Bronchial epithelial cell (primary cell): Measurements from ENCODE around the gene MICAL2. TPM values are rescaled to one million over a fixed set of nuclear protein-coding genes. Genes with fewer than 3 reads are reported as not detected.

Experiments used
- DNase-seq: peaks from one replicate; pipeline ENCODE4 v3.0.0-alpha.2; 2010; ENCODE audit warnings: low read depth
- FAIRE-seq: peaks from 2 replicates; lab custom pipeline; 2011; peaks lifted over from hg19 to GRCh38; lab: Jason Lieb, UNC
- H3K27me3 ChIP-seq: 2 replicates; pipeline ENCODE4 v1.5.1; 2011; ENCODE audit warnings: low read length; ENCODE audit not compliant: control insufficient read depth, insufficient read depth
- H3K36me3 ChIP-seq: 2 replicates; pipeline ENCODE4 v1.5.1; 2011; ENCODE audit warnings: low read length; ENCODE audit not compliant: control insufficient read depth, insufficient read depth
- H3K4me3 ChIP-seq: 2 replicates; pipeline ENCODE4 v1.5.1; 2011; ENCODE audit warnings: mild to moderate bottlenecking, low read depth, low read length, control low read depth
- total RNA-seq: library from RNA; depleted of rRNA; stranded (reverse); fragments of >200 nt; gene quantifications from 2 replicates; pipeline ENCODE4 v1.2.1, GENCODE V29; 2014
- TF ChIP-seq, protein P1 (sequence below): IDR thresholded peaks from 2 replicates; pipeline ENCODE4 v1.5.1; 2011; ENCODE audit warnings: mild to moderate bottlenecking, moderate library complexity, low read length, control low read depth, inconsistent platforms; ENCODE audit not compliant: insufficient read depth, severe bottlenecking

Gene MICAL2
- total RNA-seq, 1 donor from 2014 or later = 75.0 TPM

DNA sequence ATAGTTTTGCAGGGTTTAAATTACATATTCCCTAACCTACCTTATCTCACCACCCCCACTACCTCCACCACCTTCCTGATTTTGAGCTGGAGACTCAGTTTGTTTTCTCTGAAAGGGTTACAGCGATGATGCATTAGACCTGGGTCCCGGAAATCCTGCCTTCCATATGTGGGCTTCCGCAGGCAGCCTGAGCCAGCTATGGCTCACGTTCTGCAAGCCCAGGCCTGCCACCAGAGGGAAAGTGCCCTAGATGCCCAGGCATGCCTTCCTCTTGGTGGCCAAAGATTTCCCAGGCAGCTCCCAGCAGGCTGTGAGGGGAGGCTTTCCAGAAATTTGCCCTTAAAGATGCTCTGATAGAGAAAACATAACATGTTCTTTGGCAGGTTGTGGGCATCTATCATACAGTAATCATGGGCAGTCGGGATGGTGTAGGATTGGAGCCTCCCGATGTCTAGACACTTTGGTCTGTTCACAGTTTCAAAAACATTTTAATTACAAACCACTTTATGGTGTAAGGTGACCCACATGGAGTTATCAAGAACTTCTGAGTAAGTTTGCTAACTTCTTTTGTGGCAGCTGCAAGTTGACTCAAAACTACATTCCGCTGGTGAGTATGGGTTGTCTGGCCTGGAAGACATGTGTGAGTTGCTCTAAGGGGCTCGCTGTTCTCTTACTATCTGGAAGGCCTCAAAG lies 79.3 kb downstream of the MICAL2 start:
- no peak overlapping the region for H3K4me3 ChIP-seq
- peak; percentile 98 for DNase-seq

GRCh38 chr11:12190511-12190910 lies 80.1 kb downstream of the MICAL2 start:
- FAIRE-seq = no peak
- no peak overlapping the region for H3K4me3 ChIP-seq

More for the DNA sequence above, 79.3 kb downstream of the MICAL2 start:
- Histone ChIP-seq H3K27me3 (no peaks in the 10 kb centered on the region), H3K36me3 (no peaks in the 10 kb centered on the region)
- TF ChIP-seq, protein P1, sequence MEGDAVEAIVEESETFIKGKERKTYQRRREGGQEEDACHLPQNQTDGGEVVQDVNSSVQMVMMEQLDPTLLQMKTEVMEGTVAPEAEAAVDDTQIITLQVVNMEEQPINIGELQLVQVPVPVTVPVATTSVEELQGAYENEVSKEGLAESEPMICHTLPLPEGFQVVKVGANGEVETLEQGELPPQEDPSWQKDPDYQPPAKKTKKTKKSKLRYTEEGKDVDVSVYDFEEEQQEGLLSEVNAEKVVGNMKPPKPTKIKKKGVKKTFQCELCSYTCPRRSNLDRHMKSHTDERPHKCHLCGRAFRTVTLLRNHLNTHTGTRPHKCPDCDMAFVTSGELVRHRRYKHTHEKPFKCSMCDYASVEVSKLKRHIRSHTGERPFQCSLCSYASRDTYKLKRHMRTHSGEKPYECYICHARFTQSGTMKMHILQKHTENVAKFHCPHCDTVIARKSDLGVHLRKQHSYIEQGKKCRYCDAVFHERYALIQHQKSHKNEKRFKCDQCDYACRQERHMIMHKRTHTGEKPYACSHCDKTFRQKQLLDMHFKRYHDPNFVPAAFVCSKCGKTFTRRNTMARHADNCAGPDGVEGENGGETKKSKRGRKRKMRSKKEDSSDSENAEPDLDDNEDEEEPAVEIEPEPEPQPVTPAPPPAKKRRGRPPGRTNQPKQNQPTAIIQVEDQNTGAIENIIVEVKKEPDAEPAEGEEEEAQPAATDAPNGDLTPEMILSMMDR = peak; percentile 50
- peak; percentile 64 for FAIRE-seq

GRCh38 chr11:12192794-12193514 lies 82.6 kb downstream of the MICAL2 start:
- no peaks in the 10 kb centered on the region for H3K36me3 ChIP-seq
- FAIRE-seq = no peak
- H3K4me3 ChIP-seq = no peak overlapping the region
- DNase-seq = no peak
- TF ChIP-seq, protein P1 = no peak
- no peaks in the 10 kb centered on the region for H3K27me3 ChIP-seq

More at GRCh38 chr11:12190511-12190910, 80.1 kb downstream of the MICAL2 start:
- DNase-seq = peak; percentile 77
- Histone ChIP-seq H3K27me3 (no peaks in the 10 kb centered on the region), H3K36me3 (no peaks in the 10 kb centered on the region)
- TF ChIP-seq, protein P1 = no peak

GRCh38 chr11:12193515-12194336 lies 83.3 kb downstream of the MICAL2 start:
- FAIRE-seq (no peak), DNase-seq (no peak)
- H3K36me3 ChIP-seq = no peaks in the 10 kb centered on the region
- TF ChIP-seq, protein P1 = no peak
- H3K27me3 ChIP-seq = no peaks in the 10 kb centered on the region
- H3K4me3 ChIP-seq = no peak overlapping the region

- Histone ChIP-seq H3K36me3 (no peaks in the 10 kb centered on the region), H3K4me3 (no peak overlapping the region), H3K27me3 (no peaks in the 10 kb centered on the region)
- DNase-seq (no peak), FAIRE-seq (no peak)
- TF ChIP-seq, protein P1 = no peak
Measured at GRCh38 chr11:12195768-12196167, 85.4 kb downstream of the MICAL2 start.
